Bone marrow (tissue), 2 donors: ENCODE results near the gene TRIML1.

Experiments
- DNase-seq, 2 donors: peaks; one replicate each; lab custom pipeline; 2025; lab: John Stamatoyannopoulos, UW

Gene TRIML1, protein sequence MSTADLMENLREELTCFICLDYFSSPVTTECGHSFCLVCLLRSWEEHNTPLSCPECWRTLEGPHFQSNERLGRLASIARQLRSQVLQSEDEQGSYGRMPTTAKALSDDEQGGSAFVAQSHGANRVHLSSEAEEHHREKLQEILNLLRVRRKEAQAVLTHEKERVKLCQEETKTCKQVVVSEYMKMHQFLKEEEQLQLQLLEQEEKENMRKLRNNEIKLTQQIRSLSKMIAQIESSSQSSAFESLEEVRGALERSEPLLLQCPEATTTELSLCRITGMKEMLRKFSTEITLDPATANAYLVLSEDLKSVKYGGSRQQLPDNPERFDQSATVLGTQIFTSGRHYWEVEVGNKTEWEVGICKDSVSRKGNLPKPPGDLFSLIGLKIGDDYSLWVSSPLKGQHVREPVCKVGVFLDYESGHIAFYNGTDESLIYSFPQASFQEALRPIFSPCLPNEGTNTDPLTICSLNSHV

GRCh38 chr4:188139141-188139540 is at the start of gene TRIML1:
TRIML1 (plus strand) TSS chr4:188139441; CDS start chr4:188139559, 118 bp downstream.
- DNase-seq: no peak

DNA sequence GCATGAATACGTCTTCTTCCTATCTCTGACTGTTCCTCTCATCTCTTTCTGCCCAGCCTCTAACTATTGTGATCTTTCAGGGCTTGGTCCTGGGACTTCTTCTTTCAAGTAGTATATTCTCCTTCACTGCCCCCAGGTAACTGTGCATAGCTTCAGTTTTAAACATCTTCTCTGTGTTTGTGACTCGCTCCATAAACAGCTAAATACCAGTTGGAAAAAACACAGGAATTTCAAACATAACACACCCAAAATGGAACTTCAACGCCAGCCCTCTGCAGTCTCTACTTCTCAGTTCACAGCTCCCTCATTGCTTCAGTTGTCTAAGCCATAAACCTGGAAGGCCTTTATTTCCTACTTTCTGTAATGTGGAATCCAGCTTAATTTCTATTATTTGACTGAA is 46.4 kb upstream of the TRIML1 start:
- DNase-seq: no peak

- no peak for DNase-seq
Observed at GRCh38 chr4:188106454-188106853, 32.8 kb upstream of the TRIML1 start.

DNA sequence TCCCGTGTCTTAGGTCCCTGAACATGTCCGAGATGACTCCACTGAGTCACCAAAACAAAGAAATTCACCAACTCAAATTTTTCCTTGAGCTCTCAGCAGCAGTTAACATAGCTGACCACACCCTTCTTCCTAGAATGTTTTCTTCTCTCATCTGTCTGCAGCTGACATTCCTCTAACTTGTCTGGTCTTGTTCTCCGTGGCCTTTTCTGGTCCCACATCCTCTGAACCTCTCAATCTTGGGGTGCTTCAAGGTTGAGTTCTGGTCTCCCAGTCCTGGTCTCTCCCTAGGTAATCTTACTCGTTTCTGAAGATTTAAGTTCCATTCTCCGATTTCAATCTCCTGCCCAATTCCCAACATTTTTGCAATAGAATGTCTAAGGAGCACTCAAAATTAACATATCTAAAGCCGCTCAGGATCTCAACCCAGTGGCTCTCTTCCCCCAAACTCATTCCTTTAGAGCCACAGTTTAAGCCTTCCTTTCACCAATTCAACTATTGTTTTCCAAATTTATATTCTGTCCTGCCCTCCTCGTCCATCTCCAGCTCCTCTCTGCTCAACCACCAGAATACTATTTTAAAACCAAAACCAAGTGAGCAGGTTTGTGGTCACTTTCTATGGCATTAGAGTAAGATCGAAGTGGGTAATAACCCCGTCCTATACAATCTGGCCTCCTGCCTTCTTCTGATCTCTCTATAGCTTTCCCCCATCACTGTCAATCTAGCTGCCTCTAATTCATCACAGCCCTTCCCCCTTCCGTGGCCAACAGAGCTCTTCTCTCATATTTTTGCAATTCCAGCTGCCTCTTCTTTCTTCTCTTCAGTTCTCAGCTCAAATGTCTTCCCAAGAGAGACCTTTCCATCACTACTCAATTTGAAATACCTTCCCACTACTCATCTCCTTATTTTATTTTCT is 31.1 kb upstream of the TRIML1 start:
- no peak for DNase-seq

GRCh38 chr4:188109157-188109755 is 30.0 kb upstream of the TRIML1 start, which contains the start of gene TRIML2:
TRIML2 (minus strand) TSS chr4:188109603; CDS start chr4:188105368, 4,235 bp downstream.
- DNase-seq: no peak

GRCh38 chr4:188110036-188110435 is 29.2 kb upstream of the TRIML1 start:
- DNase-seq: no peak

- no peak for DNase-seq
Observed at GRCh38 chr4:188110741-188111471, 28.3 kb upstream of the TRIML1 start.

GRCh38 chr4:188111955-188112354 is 27.3 kb upstream of the TRIML1 start:
- no peak for DNase-seq

GRCh38 chr4:188113156-188113555 is 26.1 kb upstream of the TRIML1 start:
- no peak for DNase-seq

- DNase-seq: no peak
Observed at GRCh38 chr4:188117631-188118324, 21.5 kb upstream of the TRIML1 start.

DNA sequence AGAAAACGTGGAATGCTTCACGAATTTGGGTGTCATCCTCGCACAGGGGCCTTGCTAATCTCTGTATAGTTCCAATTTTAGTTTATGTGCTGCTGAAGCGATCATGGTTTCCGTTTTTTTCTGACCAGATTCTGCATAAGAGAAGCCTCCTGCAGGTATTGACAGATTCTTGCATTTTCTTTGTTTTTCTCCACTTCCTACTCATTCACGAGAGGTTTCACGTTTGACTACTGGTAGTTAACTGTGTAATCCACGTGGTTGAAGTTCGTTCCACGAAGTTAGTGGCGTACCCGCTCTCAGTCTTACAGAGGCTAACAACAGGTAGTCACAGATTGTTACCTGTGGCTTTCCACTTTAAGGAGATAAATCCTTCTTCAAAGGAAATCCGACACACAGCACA is 17.7 kb upstream of the TRIML1 start:
- no peak for DNase-seq

GRCh38 chr4:188127214-188127874 is 11.9 kb upstream of the TRIML1 start:
- DNase-seq: no peak

DNA sequence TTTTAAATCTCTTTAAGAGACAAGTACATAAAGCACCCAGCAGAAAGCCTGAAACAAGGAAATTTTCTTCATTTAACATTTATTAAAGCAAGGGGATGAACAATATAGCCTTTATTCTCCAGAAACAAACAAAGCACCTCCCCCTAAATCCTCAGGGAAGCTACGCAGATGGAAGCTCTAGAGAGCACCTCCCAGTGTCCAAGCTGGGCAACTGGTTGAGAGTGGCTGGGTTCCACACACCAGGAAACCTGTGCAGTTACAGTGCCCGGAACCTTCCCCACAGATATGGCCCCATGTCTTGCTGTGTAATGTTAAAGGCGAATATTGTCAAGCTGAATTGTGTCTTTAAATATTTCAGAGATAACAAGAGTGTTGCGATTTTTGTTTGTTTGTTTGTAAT is 8.9 kb upstream of the TRIML1 start:
- DNase-seq: no peak

DNA sequence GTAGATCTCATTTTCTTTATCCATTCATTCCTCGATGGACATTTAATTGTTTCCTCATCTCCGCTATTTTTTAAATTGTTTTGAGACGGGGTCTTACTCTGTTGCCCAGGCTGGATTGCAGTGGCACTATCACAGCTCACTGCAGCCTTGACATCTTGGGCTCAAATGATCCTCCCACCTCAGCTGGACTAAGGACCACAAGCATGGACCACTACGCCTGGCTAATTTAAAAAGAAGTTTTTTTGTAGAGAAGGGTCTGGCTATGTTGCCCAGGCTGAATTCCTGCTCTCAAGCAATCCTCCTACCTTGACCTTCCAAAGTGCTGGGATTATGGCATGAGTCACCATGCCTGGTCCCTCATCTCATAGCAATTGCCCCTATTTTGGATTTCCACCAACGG is 7.0 kb upstream of the TRIML1 start:
- DNase-seq: no peak

DNA sequence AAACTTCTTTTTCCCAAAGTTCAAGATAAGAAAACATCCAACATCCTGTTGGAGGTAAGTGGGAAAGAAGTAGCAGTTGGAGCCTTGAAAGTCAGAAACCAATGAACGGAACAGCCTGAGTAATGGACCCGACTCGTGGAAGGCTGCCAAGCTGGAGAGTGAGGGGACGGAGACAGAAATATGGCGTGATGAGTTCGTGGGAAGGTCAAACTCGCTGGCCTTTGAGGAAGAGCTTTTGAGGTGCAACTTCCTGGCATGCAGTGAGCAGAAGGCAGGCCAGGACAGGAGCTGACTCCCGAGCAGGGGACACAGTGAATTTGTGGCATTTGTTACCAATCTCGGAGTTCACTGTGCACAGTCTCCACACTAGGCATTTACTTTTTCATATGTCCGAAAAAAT is 1.0 kb upstream of the TRIML1 start:
- DNase-seq: no peak

DNA sequence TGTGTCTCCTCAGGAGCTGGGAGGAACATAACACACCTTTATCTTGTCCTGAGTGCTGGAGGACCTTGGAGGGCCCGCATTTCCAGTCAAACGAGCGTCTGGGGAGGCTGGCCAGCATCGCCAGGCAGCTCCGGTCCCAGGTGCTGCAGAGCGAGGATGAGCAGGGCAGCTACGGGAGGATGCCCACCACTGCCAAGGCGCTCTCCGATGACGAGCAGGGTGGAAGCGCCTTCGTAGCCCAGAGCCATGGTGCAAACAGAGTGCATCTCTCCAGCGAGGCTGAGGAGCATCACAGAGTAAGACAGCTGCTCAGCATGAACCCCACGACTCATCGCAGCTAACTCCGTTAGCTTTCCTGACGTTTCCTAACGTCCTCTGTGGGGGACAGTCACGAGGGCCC is 430 bp downstream of the TRIML1 start:
- no peak for DNase-seq

DNA sequence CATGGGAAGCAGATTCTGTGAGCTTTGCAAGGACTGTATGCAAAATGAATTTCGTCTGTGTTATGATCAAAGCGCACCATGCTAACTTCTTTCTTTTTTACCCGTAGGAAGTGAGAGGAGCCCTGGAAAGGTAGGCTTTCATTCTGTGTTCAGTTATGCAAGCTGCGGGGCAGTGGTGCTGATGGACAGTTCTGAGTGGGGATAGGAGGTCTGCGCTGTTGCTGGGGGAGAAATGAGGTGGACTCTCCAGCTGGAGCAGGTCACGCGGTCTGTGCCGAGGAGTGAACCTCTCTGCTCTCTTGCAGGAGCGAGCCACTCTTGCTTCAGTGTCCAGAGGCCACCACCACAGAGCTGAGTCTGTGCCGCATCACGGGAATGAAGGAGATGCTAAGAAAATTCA is 4.5 kb downstream of the TRIML1 start:
- DNase-seq: no peak

- no peak for DNase-seq
Observed at GRCh38 chr4:188145601-188146000, 6.4 kb downstream of the TRIML1 start.

DNA sequence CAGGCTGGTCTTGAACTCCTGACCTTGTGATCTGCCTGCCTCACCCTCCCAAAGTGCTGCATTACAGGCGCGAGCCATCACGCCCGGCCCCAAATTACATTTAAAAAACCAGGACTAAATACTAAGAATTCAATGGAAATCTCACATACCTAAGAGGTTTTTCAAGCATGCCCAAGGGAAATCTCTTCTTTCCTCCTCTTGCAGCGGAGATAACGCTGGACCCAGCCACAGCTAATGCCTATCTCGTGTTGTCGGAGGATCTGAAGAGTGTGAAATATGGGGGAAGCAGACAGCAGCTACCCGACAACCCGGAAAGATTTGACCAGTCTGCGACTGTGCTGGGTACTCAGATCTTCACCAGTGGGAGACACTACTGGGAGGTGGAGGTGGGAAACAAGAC is 7.4 kb downstream of the TRIML1 start:
- DNase-seq: no peak

DNA sequence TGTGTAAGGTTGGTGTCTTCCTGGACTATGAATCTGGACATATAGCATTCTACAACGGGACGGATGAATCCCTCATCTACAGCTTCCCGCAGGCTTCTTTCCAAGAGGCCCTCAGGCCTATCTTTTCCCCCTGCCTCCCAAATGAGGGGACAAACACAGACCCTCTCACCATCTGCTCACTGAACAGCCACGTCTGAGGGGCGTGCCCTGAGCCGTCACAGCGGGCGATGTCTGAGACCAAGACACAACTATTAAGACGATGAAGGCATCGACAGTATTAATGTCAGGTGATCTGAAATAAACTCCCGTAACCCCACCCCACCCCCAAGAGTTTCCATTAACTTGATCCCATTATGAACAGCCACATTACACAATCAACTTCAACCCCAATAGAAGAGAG is 7.9 kb downstream of the TRIML1 start:
- no peak for DNase-seq

DNA sequence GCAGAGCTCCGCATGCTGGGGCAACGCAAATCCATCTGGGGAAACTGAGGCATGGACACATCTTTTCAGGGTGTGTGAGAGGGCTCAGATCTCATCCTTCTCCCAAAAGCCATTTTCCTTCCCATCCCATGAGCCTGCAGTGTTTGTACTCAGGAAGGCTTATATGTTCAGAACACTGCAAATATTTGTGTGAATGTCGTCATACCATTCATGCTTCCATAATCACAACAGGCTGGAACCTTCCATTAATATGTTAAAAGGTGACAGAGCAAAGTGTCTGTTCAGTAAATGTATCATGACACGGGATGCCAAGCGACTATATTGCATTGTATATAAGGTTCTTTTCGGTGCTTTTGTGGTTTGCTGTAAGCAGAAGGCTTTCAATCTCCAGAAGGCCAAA is 8.5 kb downstream of the TRIML1 start:
- no peak for DNase-seq
